Esophagus muscularis mucosa (tissue), 4 donors: Measurements from ENCODE around the gene GORASP2. TPM values are rescaled to one million over a fixed set of nuclear protein-coding genes. Genes with fewer than 3 reads are reported as not detected.

Source experiments
- DNase-seq: peaks from one replicate; pipeline ENCODE4 v3.0.0-alpha.2; 2017; ENCODE audit errors: extremely low spot score
- H3K27ac ChIP-seq, 4 donors: fragments of 200-600 bp; sonication (generic); replicated peaks in 1 of 4; 1 replicate in 3 of 4; 2 replicates in 1 of 4; pipeline ENCODE4 v1.5.1; 2016 to 2019; ENCODE audit warnings: mild to moderate bottlenecking in 1 of 4
- H3K27me3 ChIP-seq, 4 donors: fragments of 200-600 bp; sonication (generic); one replicate each; pipeline versions ENCODE4 v1.5.1 to v1.6.0; 2016 to 2019
- H3K36me3 ChIP-seq, 4 donors: fragments of 200-600 bp; sonication (generic); one replicate each; pipeline ENCODE4 v1.5.1; 2016 to 2019
- H3K4me1 ChIP-seq, 4 donors: fragments of 200-600 bp; sonication (generic); one replicate each; pipeline ENCODE4 v1.5.1; 2016 to 2019
- H3K4me3 ChIP-seq, 4 donors: fragments of 200-600 bp; sonication (generic); 1 replicate in 2 of 4; 2 replicates in 2 of 4; pipeline ENCODE4 v1.5.1; 2016 to 2019; ENCODE audit warnings: mild to moderate bottlenecking in 4 of 4, moderate library complexity in 1 of 4
- H3K9me3 ChIP-seq, 4 donors: fragments of 200-600 bp; sonication (generic); 1 replicate in 3 of 4; 2 replicates in 1 of 4; pipeline ENCODE4 v1.5.1; 2016 to 2019
- EP300 ChIP-seq: sonication (generic); formaldehyde crosslinking; IDR thresholded peaks from one replicate; pipeline ENCODE4 v1.6.1; 2017; ENCODE audit warnings: antibody characterized with exemption
- POLR2A ChIP-seq: fragments of 450-650 bp; IDR thresholded peaks from one replicate; pipeline ENCODE4 v1.6.1; 2017; ENCODE audit warnings: antibody characterized with exemption, moderate library complexity, mild to moderate bottlenecking, low read depth
- POLR2AphosphoS5 ChIP-seq, 2 donors: sonication (generic); formaldehyde crosslinking; IDR thresholded peaks; one replicate each; pipeline ENCODE4 v1.6.1; 2017; ENCODE audit warnings: antibody characterized with exemption in 2 of 2
- WGBS: methylation state at CpG from one replicate; pipeline ENCODE4 v1.1.5; 2018; 5-methylcytosine and 5-hydroxymethylcytosine counted together
- intact Hi-C: fragments of 100-400 bp; cut with DNase I; formaldehyde crosslinking; loops from one replicate; pipeline ENCODE4 v1.15.1; 2023
- total RNA-seq, 4 donors: library from RNA; depleted of rRNA; stranded (reverse); fragments of >200 nt; gene quantifications; one replicate each; pipeline versions ENCODE4 v1.1.0 to v1.2.1, GENCODE V29; 2016
- TF ChIP-seq, protein P1 (sequence below), 3 experiments: fragments of 200-600 bp in 2 of 3; fragments of 450-650 bp in 1 of 3; sonication (generic) in 2 of 3; IDR thresholded peaks; one replicate each; pipeline ENCODE4 v1.5.1; 2017 to 2019; ENCODE audit warnings: antibody characterized with exemption in 3 of 3, mild to moderate bottlenecking in 2 of 3, moderate library complexity in 1 of 3

GORASP2 gene
- total RNA-seq, 4 donors from 2014 or later = 32.6 to 54.0 (median 42.1) TPM

DNA sequence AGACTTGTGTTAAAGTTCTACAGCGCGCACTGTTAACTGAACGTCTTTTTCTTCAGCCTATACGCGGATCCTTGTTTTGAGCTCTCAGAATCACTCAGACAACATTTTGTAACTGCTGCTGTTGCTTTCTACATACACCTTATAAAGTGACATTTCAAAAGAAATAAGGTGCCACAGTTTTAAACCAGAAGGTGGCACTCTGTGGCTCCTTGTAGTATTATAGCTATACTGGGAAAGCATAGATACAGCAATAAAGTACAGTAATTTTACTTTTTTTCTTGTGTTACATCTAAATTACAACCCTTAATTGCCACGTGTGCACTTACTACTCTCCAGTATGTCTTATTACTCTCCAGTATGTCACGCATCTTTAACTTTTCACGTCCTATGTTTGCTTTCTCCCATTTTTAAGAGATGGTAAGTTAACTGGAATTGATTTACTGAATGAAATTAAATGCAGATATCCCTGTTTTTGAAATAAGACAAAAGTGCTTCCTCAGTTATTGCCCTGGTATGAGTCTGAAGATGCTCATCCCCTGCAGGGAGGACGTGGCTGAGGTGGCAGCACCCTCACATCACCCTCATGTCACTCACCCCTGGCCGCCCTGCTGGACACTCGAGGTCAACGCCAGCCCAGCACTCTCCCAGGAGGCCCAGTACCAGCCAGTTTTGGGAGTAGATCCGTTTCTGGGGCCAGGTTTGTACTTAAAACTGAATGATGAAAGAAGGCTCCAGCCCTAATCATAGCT, 37.8 kb downstream of the GORASP2 start:
- Histone ChIP-seq H3K27ac (no peak overlapping the region), H3K27me3 (no peaks in the 10 kb centered on the region), H3K4me1 (no peaks in the 10 kb centered on the region), H3K4me3 (no peak overlapping the region), H3K36me3 (peaks cover 50 to 65% (median 57%) of the 10 kb centered on the region in 4 donors), H3K9me3 (no peaks in the 10 kb centered on the region)
- 79% methylated on average over 13 of the region's 13 CpGs for WGBS
- DNase-seq = no peak
- intact Hi-C loops = no loop called here
- TF ChIP-seq, protein P1, sequence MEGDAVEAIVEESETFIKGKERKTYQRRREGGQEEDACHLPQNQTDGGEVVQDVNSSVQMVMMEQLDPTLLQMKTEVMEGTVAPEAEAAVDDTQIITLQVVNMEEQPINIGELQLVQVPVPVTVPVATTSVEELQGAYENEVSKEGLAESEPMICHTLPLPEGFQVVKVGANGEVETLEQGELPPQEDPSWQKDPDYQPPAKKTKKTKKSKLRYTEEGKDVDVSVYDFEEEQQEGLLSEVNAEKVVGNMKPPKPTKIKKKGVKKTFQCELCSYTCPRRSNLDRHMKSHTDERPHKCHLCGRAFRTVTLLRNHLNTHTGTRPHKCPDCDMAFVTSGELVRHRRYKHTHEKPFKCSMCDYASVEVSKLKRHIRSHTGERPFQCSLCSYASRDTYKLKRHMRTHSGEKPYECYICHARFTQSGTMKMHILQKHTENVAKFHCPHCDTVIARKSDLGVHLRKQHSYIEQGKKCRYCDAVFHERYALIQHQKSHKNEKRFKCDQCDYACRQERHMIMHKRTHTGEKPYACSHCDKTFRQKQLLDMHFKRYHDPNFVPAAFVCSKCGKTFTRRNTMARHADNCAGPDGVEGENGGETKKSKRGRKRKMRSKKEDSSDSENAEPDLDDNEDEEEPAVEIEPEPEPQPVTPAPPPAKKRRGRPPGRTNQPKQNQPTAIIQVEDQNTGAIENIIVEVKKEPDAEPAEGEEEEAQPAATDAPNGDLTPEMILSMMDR (IDR thresholded peaks at IDR 0.05) = peak in 1 of 3 experiments; percentile 7
- TF ChIP-seq EP300 (no peak), POLR2A (no peak), POLR2AphosphoS5 (IDR thresholded peaks at IDR 0.05) (no peak)

GRCh38 chr2:170967553-170967952, 38.5 kb downstream of the GORASP2 start:
- no peak overlapping the region for H3K27ac ChIP-seq
- peaks cover 0 to 4% (median 0%) of the 10 kb centered on the region in 4 donors for H3K4me1 ChIP-seq
- H3K27me3 ChIP-seq = no peaks in the 10 kb centered on the region
- no peak overlapping the region for H3K4me3 ChIP-seq
- no peak for TF ChIP-seq POLR2AphosphoS5 (IDR thresholded peaks at IDR 0.05)
- TF ChIP-seq POLR2A = no peak
- no peak for TF ChIP-seq EP300
- intact Hi-C loops = no loop called here
- H3K36me3 ChIP-seq = peaks cover 45 to 58% (median 50%) of the 10 kb centered on the region in 4 donors
- DNase-seq = no peak
- no peaks in the 10 kb centered on the region for H3K9me3 ChIP-seq
- 68% methylated on average over 5 of the region's 5 CpGs for WGBS

- no peak overlapping the region for H3K27ac ChIP-seq
- intact Hi-C loops = no loop called here
- 73% methylated on average over 10 of the region's 12 CpGs for WGBS
- H3K4me3 ChIP-seq = no peak overlapping the region
- peaks cover 5 to 12% (median 6%) of the 10 kb centered on the region in 4 donors for H3K4me1 ChIP-seq
- H3K36me3 ChIP-seq = peaks cover 36 to 49% (median 41%) of the 10 kb centered on the region in 4 donors
- DNase-seq = no peak
- no peaks in the 10 kb centered on the region for H3K9me3 ChIP-seq
- TF ChIP-seq POLR2A (no peak), EP300 (no peak), POLR2AphosphoS5 (IDR thresholded peaks at IDR 0.05) (no peak)
- TF ChIP-seq, protein P1 (IDR thresholded peaks at IDR 0.05) = no peak
- no peaks in the 10 kb centered on the region for H3K27me3 ChIP-seq
Measured at GRCh38 chr2:170968205-170969003, 39.4 kb downstream of the GORASP2 start.

- Histone ChIP-seq H3K9me3 (no peaks in the 10 kb centered on the region), H3K27ac (no peak overlapping the region), H3K4me1 (peaks cover 5 to 16% (median 8%) of the 10 kb centered on the region in 4 donors), H3K27me3 (no peaks in the 10 kb centered on the region), H3K4me3 (no peak overlapping the region), H3K36me3 (peaks cover 30 to 43% (median 35%) of the 10 kb centered on the region in 4 donors)
- no peak for DNase-seq
- 75% methylated on average over 2 of the region's 2 CpGs for WGBS
- intact Hi-C loops = no loop called here
- TF ChIP-seq, protein P1 (IDR thresholded peaks at IDR 0.05) = no peak
- TF ChIP-seq POLR2A = no peak
- no peak for TF ChIP-seq EP300
- TF ChIP-seq POLR2AphosphoS5 (IDR thresholded peaks at IDR 0.05) = no peak
Measured at GRCh38 chr2:170969030-170969429, 40.0 kb downstream of the GORASP2 start.
